Measurements from ENCODE around the gene WDR4.
"Not testable (repeated sequence)": the region's sequence is repeated elsewhere in the genome, so short reads cannot be mapped to it uniquely, and the experiment has no call there.

The WDR4 gene

GRCh38 chr21:42809577-42810475 lies 69.5 kb downstream of the WDR4 start:
- DNase-seq, result no peak

- DNase-seq, result no peak
Observed at GRCh38 chr21:42809171-42809570, 70.2 kb downstream of the WDR4 start.

GRCh38 chr21:42807938-42808613 lies 71.3 kb downstream of the WDR4 start:
- no peak for DNase-seq

- not testable (repeated sequence) for DNase-seq
Observed at GRCh38 chr21:42807293-42807895, 71.9 kb downstream of the WDR4 start.

- DNase-seq, result no peak
Observed at GRCh38 chr21:42806509-42807140, 72.7 kb downstream of the WDR4 start.

- DNase-seq, result not testable (repeated sequence)
Observed at GRCh38 chr21:42801616-42802015, 77.7 kb downstream of the WDR4 start.

- DNase-seq, result no peak
Observed at GRCh38 chr21:42799948-42800347, 79.4 kb downstream of the WDR4 start.

- no peak for DNase-seq
Observed at GRCh38 chr21:42799516-42799915, 79.8 kb downstream of the WDR4 start.
